Peyer's patch (tissue), 4 donors: Measurements from ENCODE around the gene EFEMP1. TPM values are rescaled to one million over a fixed set of nuclear protein-coding genes. Genes with fewer than 3 reads are reported as not detected.

ENCODE experiments used
- DNase-seq, 3 donors: peaks; one replicate each; pipeline ENCODE4 v3.0.0-alpha.2; 2017 to 2019
- H3K27ac ChIP-seq, 4 donors: fragments of 200-600 bp; sonication (generic); one replicate each; pipeline ENCODE4 v1.5.1; 2016 to 2019
- H3K27me3 ChIP-seq, 2 donors: fragments of 200-600 bp; sonication (generic); one replicate each; pipeline ENCODE4 v1.5.1; 2019
- H3K36me3 ChIP-seq, 3 donors: fragments of 200-600 bp; sonication (generic); one replicate each; pipeline ENCODE4 v1.5.1; 2016 to 2019
- H3K4me1 ChIP-seq, 4 donors: fragments of 200-600 bp; sonication (generic); one replicate each; pipeline ENCODE4 v1.5.1; 2016 to 2019
- H3K4me3 ChIP-seq, 4 donors: fragments of 200-600 bp; sonication (generic); 1 replicate in 3 of 4; 2 replicates in 1 of 4; pipeline ENCODE4 v1.5.1; 2016 to 2019; ENCODE audit warnings: mild to moderate bottlenecking in 1 of 4
- H3K9me3 ChIP-seq, 4 donors: fragments of 200-600 bp; sonication (generic); one replicate each; pipeline ENCODE4 v1.5.1; 2016 to 2019; ENCODE audit warnings: mild to moderate bottlenecking in 1 of 4
- CTCF ChIP-seq, 6 experiments: fragments of 450-650 bp in 4 of 6; fragments of 200-600 bp in 2 of 6; sonication (generic) in 1 of 6; IDR thresholded peaks; one replicate each; pipeline ENCODE4 v1.5.1; 2017 to 2019; ENCODE audit warnings: antibody characterized with exemption in 6 of 6, mild to moderate bottlenecking in 3 of 6, moderate library complexity in 1 of 6
- POLR2A ChIP-seq, 2 donors: fragments of 450-650 bp; IDR thresholded peaks; one replicate each; pipeline ENCODE4 v1.5.1; 2017; ENCODE audit warnings: antibody characterized with exemption in 2 of 2, mild to moderate bottlenecking in 2 of 2, moderate library complexity in 2 of 2
- total RNA-seq, 4 donors: library from RNA; depleted of rRNA; stranded (reverse); fragments of >200 nt; gene quantifications; one replicate each; pipeline ENCODE4 v1.1.0, GENCODE V29; 2016

The EFEMP1 gene
- total RNA-seq, 4 donors from 2014 or later: 16.3 to 44.4 (median 26.6) TPM

DNA sequence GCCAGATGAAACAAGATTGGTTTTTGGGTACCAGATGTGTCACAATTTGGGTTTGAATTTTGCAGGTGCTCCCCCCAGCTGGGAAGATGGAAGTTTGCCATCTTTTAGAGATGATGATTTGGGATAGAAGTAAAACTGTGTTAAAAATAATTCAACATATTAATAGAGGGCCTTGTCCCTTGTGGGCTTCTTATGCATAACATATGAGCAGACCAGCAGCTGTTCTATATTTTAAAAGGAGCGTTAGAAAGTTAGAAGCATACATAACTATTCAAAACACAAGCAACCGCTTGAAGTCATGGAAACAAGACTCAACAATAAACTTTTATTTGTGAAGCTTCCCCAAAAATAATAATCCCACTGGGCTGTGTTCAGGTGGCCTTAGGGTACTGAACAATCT, 62.8 kb downstream of the EFEMP1 start:
- no peak overlapping the region for H3K4me3 ChIP-seq
- no peaks in the 10 kb centered on the region for H3K36me3 ChIP-seq
- no peak overlapping the region for H3K27ac ChIP-seq
- H3K4me1 ChIP-seq: no peaks in the 10 kb centered on the region
- TF ChIP-seq CTCF (IDR thresholded peaks at IDR 0.05) (no peak), POLR2A (IDR thresholded peaks at IDR 0.05) (no peak)
- no peaks in the 10 kb centered on the region for H3K27me3 ChIP-seq
- DNase-seq: no peak
- H3K9me3 ChIP-seq: no peaks in the 10 kb centered on the region

- Histone ChIP-seq H3K4me3 (no peak overlapping the region), H3K9me3 (no peaks in the 10 kb centered on the region), H3K27ac (no peak overlapping the region), H3K4me1 (no peaks in the 10 kb centered on the region), H3K27me3 (no peaks in the 10 kb centered on the region), H3K36me3 (no peaks in the 10 kb centered on the region)
- no peak for DNase-seq
- TF ChIP-seq POLR2A (IDR thresholded peaks at IDR 0.05) (no peak), CTCF (IDR thresholded peaks at IDR 0.05) (no peak)
Observed at GRCh38 chr2:55859875-55860274, 63.7 kb downstream of the EFEMP1 start.

DNA sequence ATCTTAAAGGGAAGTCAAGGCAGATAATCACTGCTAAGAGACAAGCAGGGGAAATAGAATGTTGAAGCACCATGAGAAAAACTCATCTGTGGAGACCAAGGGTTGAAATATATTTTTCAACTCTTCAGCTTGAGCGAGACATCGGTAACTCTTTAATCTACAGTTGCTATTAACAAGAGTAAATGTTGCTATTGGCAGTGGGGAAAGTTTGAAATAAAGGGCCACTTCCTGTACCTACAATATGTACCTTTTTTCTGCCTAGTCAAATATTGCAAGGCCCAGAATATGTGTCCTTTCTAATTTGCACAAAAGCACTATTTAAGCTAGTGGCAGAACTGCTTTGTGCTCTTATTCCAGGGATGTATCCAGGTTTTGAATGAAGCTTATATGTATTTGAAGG, 65.8 kb downstream of the EFEMP1 start:
- Histone ChIP-seq H3K4me3 (no peak overlapping the region), H3K27me3 (no peaks in the 10 kb centered on the region), H3K4me1 (no peaks in the 10 kb centered on the region), H3K36me3 (no peaks in the 10 kb centered on the region), H3K9me3 (no peaks in the 10 kb centered on the region), H3K27ac (no peak overlapping the region)
- TF ChIP-seq POLR2A (IDR thresholded peaks at IDR 0.05): no peak
- no peak for DNase-seq

DNA sequence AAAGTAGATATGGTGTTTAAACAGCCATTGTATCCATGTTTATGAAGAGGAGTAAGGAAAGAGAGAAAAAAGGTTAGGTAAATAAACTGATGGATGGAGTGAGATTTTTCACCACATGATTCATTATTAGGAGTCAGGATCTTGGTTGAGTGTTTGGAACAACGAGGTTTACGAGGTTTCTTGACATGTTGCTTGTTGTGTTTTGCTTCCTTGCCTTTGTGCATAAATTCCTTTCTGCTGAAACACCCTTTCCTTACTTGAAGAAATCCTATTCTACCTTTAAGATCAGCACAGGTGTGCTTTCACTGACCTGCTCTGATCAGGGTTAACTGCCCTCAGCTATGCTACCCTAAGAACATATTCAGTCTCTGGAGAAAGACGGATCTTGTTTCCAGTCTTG, 66.6 kb downstream of the EFEMP1 start:
- no peak for DNase-seq
- Histone ChIP-seq H3K9me3 (no peaks in the 10 kb centered on the region), H3K36me3 (no peaks in the 10 kb centered on the region), H3K4me3 (no peak overlapping the region), H3K4me1 (no peaks in the 10 kb centered on the region), H3K27me3 (no peaks in the 10 kb centered on the region), H3K27ac (no peak overlapping the region)
- TF ChIP-seq POLR2A (IDR thresholded peaks at IDR 0.05): no peak
- no peak for TF ChIP-seq CTCF (IDR thresholded peaks at IDR 0.05)

GRCh38 chr2:55848096-55848495, 75.5 kb downstream of the EFEMP1 start:
- no peak overlapping the region for H3K27ac ChIP-seq
- no peaks in the 10 kb centered on the region for H3K36me3 ChIP-seq
- H3K9me3 ChIP-seq: no peaks in the 10 kb centered on the region
- no peak overlapping the region for H3K4me3 ChIP-seq
- H3K4me1 ChIP-seq: no peaks in the 10 kb centered on the region
- no peaks in the 10 kb centered on the region for H3K27me3 ChIP-seq
- no peak for DNase-seq
- TF ChIP-seq CTCF (IDR thresholded peaks at IDR 0.05) (no peak), POLR2A (IDR thresholded peaks at IDR 0.05) (no peak)

- Histone ChIP-seq H3K4me1 (no peaks in the 10 kb centered on the region), H3K27me3 (no peaks in the 10 kb centered on the region), H3K36me3 (no peaks in the 10 kb centered on the region), H3K4me3 (no peak overlapping the region), H3K9me3 (no peaks in the 10 kb centered on the region), H3K27ac (no peak overlapping the region)
- TF ChIP-seq CTCF (IDR thresholded peaks at IDR 0.05) (no peak), POLR2A (IDR thresholded peaks at IDR 0.05) (no peak)
- DNase-seq: no peak
Observed at GRCh38 chr2:55846426-55846825, 77.2 kb downstream of the EFEMP1 start.
